GM10266 (cell line): ENCODE results near the gene ATF4.
"Not testable (repeated sequence)": the region's sequence is repeated elsewhere in the genome, so short reads cannot be mapped to it uniquely, and the experiment has no call there.

Experiments
- DNase-seq: peaks from one replicate; pipeline ENCODE4 v3.0.0; 2012; ENCODE audit errors: extremely low spot score
- TF ChIP-seq, protein P1 (sequence below): IDR thresholded peaks from 2 replicates; pipeline ENCODE4 v1.5.1; 2012; ENCODE audit warnings: mild to moderate bottlenecking, low read depth; ENCODE audit not compliant: control insufficient read depth, insufficient read depth; ENCODE audit errors: missing control alignments

ATF4 gene

DNA sequence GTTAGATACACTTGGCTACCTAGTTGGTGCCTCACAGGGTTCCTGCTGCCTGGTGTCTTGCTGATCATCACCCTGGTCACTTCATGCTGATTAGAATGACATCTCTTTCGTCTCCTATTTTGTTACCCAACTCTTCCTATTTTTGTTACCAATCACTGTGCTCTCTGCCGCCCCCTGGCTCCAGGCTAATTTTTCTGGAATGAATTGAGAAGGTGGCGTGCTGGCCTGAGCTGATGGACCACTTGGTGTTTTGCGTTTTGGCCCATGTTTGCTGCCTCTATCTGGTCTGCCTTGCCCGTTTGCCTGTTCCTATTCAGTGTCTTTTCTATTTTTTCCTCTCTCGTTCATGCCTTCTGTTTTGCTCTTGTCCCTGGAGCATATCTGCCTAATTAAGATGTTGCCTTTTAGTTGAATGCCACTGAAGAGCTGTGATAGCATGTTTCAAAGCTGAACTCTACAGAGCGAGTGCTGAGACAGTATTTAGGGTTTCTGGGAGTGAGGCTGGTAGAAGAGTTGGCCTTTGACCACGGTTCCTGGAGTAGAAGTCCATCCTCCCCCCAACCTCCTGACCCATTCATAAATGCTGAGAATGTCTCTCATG, 5.9 kb upstream of the ATF4 start:
- no peak for DNase-seq
- TF ChIP-seq, protein P1, sequence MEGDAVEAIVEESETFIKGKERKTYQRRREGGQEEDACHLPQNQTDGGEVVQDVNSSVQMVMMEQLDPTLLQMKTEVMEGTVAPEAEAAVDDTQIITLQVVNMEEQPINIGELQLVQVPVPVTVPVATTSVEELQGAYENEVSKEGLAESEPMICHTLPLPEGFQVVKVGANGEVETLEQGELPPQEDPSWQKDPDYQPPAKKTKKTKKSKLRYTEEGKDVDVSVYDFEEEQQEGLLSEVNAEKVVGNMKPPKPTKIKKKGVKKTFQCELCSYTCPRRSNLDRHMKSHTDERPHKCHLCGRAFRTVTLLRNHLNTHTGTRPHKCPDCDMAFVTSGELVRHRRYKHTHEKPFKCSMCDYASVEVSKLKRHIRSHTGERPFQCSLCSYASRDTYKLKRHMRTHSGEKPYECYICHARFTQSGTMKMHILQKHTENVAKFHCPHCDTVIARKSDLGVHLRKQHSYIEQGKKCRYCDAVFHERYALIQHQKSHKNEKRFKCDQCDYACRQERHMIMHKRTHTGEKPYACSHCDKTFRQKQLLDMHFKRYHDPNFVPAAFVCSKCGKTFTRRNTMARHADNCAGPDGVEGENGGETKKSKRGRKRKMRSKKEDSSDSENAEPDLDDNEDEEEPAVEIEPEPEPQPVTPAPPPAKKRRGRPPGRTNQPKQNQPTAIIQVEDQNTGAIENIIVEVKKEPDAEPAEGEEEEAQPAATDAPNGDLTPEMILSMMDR = peak; percentile 72

DNA sequence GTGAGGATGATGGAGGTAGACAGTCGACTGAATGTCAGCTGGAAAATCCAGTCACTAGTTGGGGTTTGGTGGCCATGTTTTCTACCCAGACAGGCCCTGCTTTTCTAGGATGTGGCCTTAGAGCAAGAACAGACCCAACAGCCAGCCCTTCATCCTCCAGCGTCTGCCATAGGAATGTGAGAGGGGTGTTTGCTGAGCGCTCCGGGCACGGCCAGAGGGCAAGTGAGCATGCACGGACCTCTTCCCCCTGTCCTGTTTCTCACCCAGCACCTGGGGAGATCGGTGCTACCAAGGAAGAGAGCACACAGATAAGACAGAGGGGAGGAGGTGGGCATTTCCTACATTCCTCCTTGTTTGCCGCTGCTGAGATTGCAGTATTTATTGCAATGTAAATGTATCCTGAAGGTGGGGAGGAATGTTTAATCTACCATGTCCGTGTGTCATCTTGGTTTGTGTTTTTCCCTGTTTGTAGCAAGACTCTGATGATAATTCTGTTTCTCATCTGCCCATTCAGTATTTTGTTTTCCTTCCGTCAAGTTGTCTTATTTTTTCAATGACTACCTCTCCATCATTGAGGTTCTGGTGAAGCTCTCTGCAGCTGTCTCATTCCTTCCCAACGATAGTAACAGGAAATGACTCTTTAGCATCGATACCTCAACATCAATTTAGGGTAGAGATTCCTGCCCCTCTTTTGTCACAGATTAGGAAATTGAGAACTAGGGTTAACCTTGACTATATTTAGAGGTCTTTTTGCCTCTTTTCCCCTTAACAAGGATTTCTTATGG, 4.9 kb upstream of the ATF4 start:
- TF ChIP-seq, protein P1 = no peak
- no peak for DNase-seq

DNA sequence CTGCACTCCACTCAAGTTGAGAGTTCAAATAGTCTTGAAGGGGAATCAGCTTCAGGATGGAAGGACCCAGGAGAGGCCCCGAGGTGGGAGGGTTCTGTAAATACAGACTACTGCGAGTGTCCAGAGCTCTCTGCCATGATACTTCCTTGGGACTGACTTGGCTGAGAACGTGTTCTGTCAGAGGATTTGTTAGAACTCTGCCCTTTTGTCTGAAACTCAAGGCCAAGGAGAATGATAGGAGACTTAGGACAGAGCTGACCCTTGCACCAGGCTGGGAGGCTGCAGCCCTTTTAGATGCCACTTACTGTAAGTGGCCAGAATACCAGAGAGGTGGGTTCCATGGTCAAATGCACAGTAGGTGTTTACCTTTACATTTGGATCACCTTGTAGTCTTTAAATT, 2.9 kb upstream of the ATF4 start:
- no peak for DNase-seq
- TF ChIP-seq, protein P1 = no peak

DNA sequence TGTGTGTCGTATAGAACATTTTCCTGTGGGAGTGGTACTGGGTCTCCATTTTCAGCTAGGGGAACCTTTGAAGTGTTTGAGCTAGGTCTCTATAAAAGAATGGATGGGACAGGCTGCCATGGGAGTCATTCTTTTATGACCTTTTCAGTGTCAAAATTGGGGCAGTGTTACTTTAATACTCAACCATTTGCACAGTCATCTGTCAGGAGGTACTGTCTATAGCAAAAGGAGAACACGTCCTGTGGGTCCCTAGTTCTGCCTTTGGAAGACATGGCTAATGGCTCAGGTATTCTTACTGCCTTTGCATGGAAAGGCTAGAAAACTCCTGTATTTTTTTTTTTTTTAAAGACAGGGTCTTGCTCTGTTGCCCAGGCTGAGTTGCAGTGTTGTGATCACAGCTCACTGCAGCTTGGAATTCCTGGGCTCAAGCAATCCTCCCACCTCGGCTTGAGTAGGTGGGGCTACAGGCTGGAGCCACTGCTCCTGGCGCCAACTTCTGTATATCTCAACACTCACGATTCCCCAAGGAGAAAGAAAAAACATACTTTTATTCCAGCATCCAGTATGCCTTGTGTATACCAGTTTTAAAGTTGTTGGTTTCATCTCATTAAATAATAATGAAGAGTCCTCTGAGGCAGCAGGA, 2.1 kb upstream of the ATF4 start:
- TF ChIP-seq, protein P1 = no peak
- DNase-seq = no peak

DNA sequence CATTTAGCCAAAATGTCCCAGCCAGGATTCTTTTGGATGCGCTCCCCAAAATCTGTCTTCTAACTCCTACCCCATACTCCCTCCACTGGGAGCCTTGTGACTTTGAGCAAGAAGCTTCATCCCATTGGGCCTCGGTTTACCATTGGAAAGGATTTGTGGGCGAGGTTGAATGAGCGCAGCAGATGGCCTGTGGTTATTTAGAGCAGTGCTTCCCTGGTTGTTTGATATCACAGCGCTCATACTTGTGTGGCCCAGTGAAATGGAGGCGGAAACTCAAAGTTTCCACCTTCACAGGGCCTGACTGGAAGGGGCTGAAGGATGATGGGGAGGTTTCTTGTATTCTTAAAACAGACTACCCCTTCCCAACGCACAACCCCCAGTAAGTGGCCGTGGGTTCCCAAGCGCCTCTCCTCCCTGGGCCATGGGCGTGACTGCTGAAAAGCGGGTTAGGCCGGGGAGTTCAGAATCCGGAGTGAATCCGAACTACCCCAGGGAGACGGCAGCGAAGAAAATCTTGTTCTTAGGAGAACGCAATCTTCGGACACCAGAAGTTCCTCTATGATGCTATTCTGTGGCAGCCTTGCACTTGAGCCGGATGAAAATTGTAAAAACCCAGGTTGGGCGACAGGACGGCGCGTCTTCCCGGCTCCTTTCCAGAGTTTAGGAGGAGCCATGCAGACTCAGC, 1.2 kb upstream of the ATF4 start:
- no peak for DNase-seq
- TF ChIP-seq, protein P1 = no peak

DNA sequence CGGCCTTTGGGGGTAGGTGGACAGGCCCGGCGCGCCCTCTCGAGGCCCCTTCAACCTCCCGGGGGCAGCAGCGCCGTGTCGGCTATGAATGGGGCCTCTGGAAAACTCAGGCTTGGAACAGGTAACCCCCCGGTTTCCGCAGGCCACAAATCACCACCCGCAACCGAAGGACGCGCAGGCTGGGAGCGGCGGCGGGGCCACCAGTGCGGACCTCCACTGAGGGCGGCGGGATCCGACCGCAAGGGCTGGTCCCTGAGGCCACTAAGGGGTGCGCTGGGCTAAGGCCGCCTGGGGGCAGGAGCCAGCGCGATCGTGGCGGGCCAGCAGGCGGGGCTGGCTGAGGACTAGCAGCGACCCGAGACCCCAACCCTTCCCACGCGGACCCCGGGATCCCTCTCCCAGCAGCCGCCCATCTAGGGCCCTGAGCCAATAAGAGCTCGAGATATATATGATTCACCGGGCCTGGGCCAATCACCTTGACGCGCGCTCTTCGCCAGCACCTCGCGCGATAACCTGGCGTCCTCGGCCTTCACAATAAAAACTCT, 609 bp upstream of the ATF4 start:
- peak; percentile 98 for DNase-seq
- TF ChIP-seq, protein P1 = peak; percentile 61

DNA sequence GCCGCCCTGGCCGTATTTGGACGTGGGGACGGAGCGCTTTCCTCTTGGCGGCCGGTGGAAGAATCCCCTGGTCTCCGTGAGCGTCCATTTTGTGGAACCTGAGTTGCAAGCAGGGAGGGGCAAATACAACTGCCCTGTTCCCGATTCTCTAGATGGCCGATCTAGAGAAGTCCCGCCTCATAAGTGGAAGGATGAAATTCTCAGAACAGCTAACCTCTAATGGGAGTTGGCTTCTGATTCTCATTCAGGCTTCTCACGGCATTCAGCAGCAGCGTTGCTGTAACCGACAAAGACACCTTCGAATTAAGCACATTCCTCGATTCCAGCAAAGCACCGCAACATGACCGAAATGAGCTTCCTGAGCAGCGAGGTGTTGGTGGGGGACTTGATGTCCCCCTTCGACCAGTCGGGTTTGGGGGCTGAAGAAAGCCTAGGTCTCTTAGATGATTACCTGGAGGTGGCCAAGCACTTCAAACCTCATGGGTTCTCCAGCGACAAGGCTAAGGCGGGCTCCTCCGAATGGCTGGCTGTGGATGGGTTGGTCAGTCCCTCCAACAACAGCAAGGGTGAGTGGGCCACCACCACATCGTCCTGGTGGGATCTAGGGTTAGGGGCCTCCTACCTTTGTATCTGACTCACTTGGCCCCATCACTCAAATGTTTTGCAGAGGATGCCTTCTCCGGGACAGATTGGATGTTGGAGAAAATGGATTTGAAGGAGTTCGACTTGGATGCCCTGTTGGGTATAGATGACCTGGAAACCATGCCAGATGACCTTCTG, 934 bp downstream of the ATF4 start:
- not testable (repeated sequence) for DNase-seq

DNA sequence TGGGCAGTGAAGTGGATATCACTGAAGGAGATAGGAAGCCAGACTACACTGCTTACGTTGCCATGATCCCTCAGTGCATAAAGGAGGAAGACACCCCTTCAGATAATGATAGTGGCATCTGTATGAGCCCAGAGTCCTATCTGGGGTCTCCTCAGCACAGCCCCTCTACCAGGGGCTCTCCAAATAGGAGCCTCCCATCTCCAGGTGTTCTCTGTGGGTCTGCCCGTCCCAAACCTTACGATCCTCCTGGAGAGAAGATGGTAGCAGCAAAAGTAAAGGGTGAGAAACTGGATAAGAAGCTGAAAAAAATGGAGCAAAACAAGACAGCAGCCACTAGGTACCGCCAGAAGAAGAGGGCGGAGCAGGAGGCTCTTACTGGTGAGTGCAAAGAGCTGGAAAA, 1.7 kb downstream of the ATF4 start:
- not testable (repeated sequence) for DNase-seq
